Measurements from ENCODE around the gene FLRT1. TPM values are rescaled to one million over a fixed set of nuclear protein-coding genes. Genes with fewer than 3 reads are reported as not detected.

FLRT1 gene
- polyA plus RNA-seq, 1 donor from 2014 or later, result 2.6 TPM

- H3K9me2 ChIP-seq (ENCODE audit: insufficient read depth, low read length), result no peaks in the 10 kb centered on the region
- H2AFZ ChIP-seq (ENCODE audit: low read depth, low read length), result no peak overlapping the region
- no peak overlapping the region for H3K9ac ChIP-seq (ENCODE audit: low read length)
- no peak overlapping the region for H3K27ac ChIP-seq (ENCODE audit: low read length)
- no peaks in the 10 kb centered on the region for H3K79me2 ChIP-seq (replicated peaks; ENCODE audit: insufficient read depth, low read length)
- no peaks in the 10 kb centered on the region for H3F3A ChIP-seq (ENCODE audit: insufficient read depth, low read length, poor library complexity, severe bottlenecking)
- no peaks in the 10 kb centered on the region for H3K27me3 ChIP-seq (ENCODE audit: insufficient read depth, low read depth, low read length)
- H3K9me3 ChIP-seq (ENCODE audit: low read length), result no peaks in the 10 kb centered on the region
- no peak overlapping the region for H3K4me3 ChIP-seq (ENCODE audit: low read length)
- H3K36me3 ChIP-seq (ENCODE audit: insufficient read depth, low read length), result no peaks in the 10 kb centered on the region
- no peaks in the 10 kb centered on the region for H4K20me1 ChIP-seq (ENCODE audit: insufficient read depth)
- H3K4me2 ChIP-seq (ENCODE audit: low read length), result no peak overlapping the region
- TF ChIP-seq EZH2 (IDR thresholded peaks at IDR 0.05; ENCODE audit: borderline replicate concordance, insufficient read depth, low read length, poor library complexity, severe bottlenecking) (no peak), CTCF (IDR thresholded peaks at IDR 0.05; ENCODE audit: poor library complexity, severe bottlenecking) (no peak), RAD21 (conservative IDR thresholded peaks at IDR 0.05) (no peak), POLR2AphosphoS5 (IDR thresholded peaks at IDR 0.05) (no peak), TAF1 (IDR thresholded peaks at IDR 0.05; ENCODE audit: low read depth) (no peak), SMC3 (conservative IDR thresholded peaks at IDR 0.05; ENCODE audit: poor library complexity) (no peak), EP300 (conservative IDR thresholded peaks at IDR 0.05; ENCODE audit: poor library complexity, severe bottlenecking) (no peak), REST (IDR thresholded peaks at IDR 0.05; ENCODE audit: borderline replicate concordance) (no peak), MXI1 (conservative IDR thresholded peaks at IDR 0.05; ENCODE audit: poor library complexity, severe bottlenecking) (no peak)
Measured at GRCh38 chr11:64020976-64021756, 14.6 kb upstream of the FLRT1 start.

- H3K9me3 ChIP-seq (ENCODE audit: low read length), result no peaks in the 10 kb centered on the region
- H3F3A ChIP-seq (ENCODE audit: insufficient read depth, low read length, poor library complexity, severe bottlenecking), result no peaks in the 10 kb centered on the region
- H3K4me3 ChIP-seq (ENCODE audit: low read length), result no peak overlapping the region
- TF ChIP-seq RAD21 (conservative IDR thresholded peaks at IDR 0.05) (no peak), POLR2AphosphoS5 (IDR thresholded peaks at IDR 0.05) (no peak), EP300 (conservative IDR thresholded peaks at IDR 0.05; ENCODE audit: poor library complexity, severe bottlenecking) (no peak), MXI1 (conservative IDR thresholded peaks at IDR 0.05; ENCODE audit: poor library complexity, severe bottlenecking) (no peak), SMC3 (conservative IDR thresholded peaks at IDR 0.05; ENCODE audit: poor library complexity) (no peak), EZH2 (IDR thresholded peaks at IDR 0.05; ENCODE audit: borderline replicate concordance, insufficient read depth, low read length, poor library complexity, severe bottlenecking) (no peak), REST (IDR thresholded peaks at IDR 0.05; ENCODE audit: borderline replicate concordance) (no peak), TAF1 (IDR thresholded peaks at IDR 0.05; ENCODE audit: low read depth) (no peak), CTCF (IDR thresholded peaks at IDR 0.05; ENCODE audit: poor library complexity, severe bottlenecking) (no peak)
- peak overlapping the region; percentile 9 for H3K9ac ChIP-seq (ENCODE audit: low read length)
- H3K4me2 ChIP-seq (ENCODE audit: low read length), result no peak overlapping the region
- H3K27ac ChIP-seq (ENCODE audit: low read length), result no peak overlapping the region
- no peaks in the 10 kb centered on the region for H3K27me3 ChIP-seq (ENCODE audit: insufficient read depth, low read depth, low read length)
- no peak overlapping the region for H2AFZ ChIP-seq (ENCODE audit: low read depth, low read length)
- H3K79me2 ChIP-seq (replicated peaks; ENCODE audit: insufficient read depth, low read length), result no peaks in the 10 kb centered on the region
- H3K9me2 ChIP-seq (ENCODE audit: insufficient read depth, low read length), result no peaks in the 10 kb centered on the region
- H4K20me1 ChIP-seq (ENCODE audit: insufficient read depth), result no peaks in the 10 kb centered on the region
- no peaks in the 10 kb centered on the region for H3K36me3 ChIP-seq (ENCODE audit: insufficient read depth, low read length)
Measured at GRCh38 chr11:64021757-64022093, 14.0 kb upstream of the FLRT1 start.

All from neural cell (in vitro differentiated cells).